MM.1S (cell line): Measurements from ENCODE around the gene SPIRE2.
"Not testable (repeated sequence)": the region's sequence is repeated elsewhere in the genome, so short reads cannot be mapped to it uniquely, and the experiment has no call there.

Source experiments
- DNase-seq: peaks from one replicate; pipeline ENCODE4 v3.0.0-alpha.2; 2015
- H2AFZ ChIP-seq: fragments of 300-600 bp; sonication (generic); 2 replicates; pipeline ENCODE4 v1.6.0; 2016; ENCODE audit warnings: antibody characterized with exemption, low read length
- H3F3A ChIP-seq: fragments of 300-600 bp; sonication (generic); 2 replicates; pipeline ENCODE4 v1.6.1; 2016; ENCODE audit warnings: mild to moderate bottlenecking, antibody characterized with exemption, low read length, moderate library complexity, mixed read lengths; ENCODE audit not compliant: insufficient read depth
- H3K27ac ChIP-seq: fragments of 300-600 bp; sonication (generic); 2 replicates; pipeline ENCODE4 v1.5.1; 2016; ENCODE audit warnings: mild to moderate bottlenecking, low read length
- H3K27me3 ChIP-seq: fragments of 300-600 bp; sonication (generic); replicated peaks from 2 replicates; pipeline ENCODE4 v1.6.0; 2016; ENCODE audit warnings: low read length; ENCODE audit not compliant: insufficient read depth
- H3K36me3 ChIP-seq: fragments of 300-600 bp; sonication (generic); replicated peaks from 2 replicates; pipeline ENCODE4 v1.6.1; 2016; ENCODE audit warnings: mild to moderate bottlenecking, low read length, mixed read lengths; ENCODE audit not compliant: insufficient read depth
- H3K4me1 ChIP-seq: fragments of 300-600 bp; sonication (generic); 2 replicates; pipeline ENCODE4 v1.6.1; 2016; ENCODE audit warnings: low read length, mixed read lengths
- H3K4me2 ChIP-seq: fragments of 300-600 bp; sonication (generic); 2 replicates; pipeline ENCODE4 v1.6.0; 2016; ENCODE audit warnings: low read depth, low read length
- H3K4me3 ChIP-seq: fragments of 300-600 bp; sonication (generic); 2 replicates; pipeline ENCODE4 v1.5.1; 2016; ENCODE audit warnings: low read length, mixed read lengths
- H3K79me2 ChIP-seq: fragments of 300-600 bp; sonication (generic); 2 replicates; pipeline ENCODE4 v1.6.1; 2016; ENCODE audit warnings: mixed run types, low read length, mixed read lengths
- H3K9ac ChIP-seq: fragments of 300-600 bp; sonication (generic); 2 replicates; pipeline ENCODE4 v1.6.1; 2016; ENCODE audit warnings: low read length, mixed read lengths
- H3K9me2 ChIP-seq: fragments of 300-600 bp; sonication (generic); replicated peaks from 2 replicates; pipeline ENCODE4 v1.6.1; 2016; ENCODE audit warnings: mild to moderate bottlenecking, low read length, mixed read lengths; ENCODE audit not compliant: insufficient read depth
- H3K9me3 ChIP-seq: fragments of 300-600 bp; sonication (generic); replicated peaks from 2 replicates; pipeline ENCODE4 v1.6.1; 2016; ENCODE audit warnings: mild to moderate bottlenecking, low read length, mixed read lengths; ENCODE audit not compliant: insufficient read depth
- H4K20me1 ChIP-seq: fragments of 300-600 bp; sonication (generic); 2 replicates; pipeline ENCODE4 v1.6.1; 2016; ENCODE audit warnings: mild to moderate bottlenecking, low read length, moderate library complexity, mixed read lengths; ENCODE audit not compliant: insufficient read depth
- CTCF ChIP-seq: fragments of 300-600 bp; sonication (generic); IDR thresholded peaks from 2 replicates; pipeline ENCODE4 v1.5.1; 2016; ENCODE audit warnings: antibody characterized with exemption, low read length, mixed read lengths
- EZH2 ChIP-seq: fragments of 300-600 bp; sonication (generic); optimal IDR thresholded peaks from 2 replicates; pipeline ENCODE3; 2017; ENCODE audit warnings: low read depth, mild to moderate bottlenecking, antibody characterized with exemption, low read length, mixed read lengths
- EZH2phosphoT487 ChIP-seq: fragments of 300-600 bp; sonication (generic); IDR thresholded peaks from 2 replicates; pipeline ENCODE4 v1.6.1; 2018; ENCODE audit warnings: antibody characterized with exemption, low read length

Gene SPIRE2

GRCh38 chr16:89805136-89805905, 23.0 kb upstream of the SPIRE2 start:
- no peak overlapping the region for H2AFZ ChIP-seq
- H3K4me3 ChIP-seq: no peak overlapping the region
- H3K36me3 ChIP-seq: no peaks in the 10 kb centered on the region; the same call in 1 of the 2 replicates
- no peaks in the 10 kb centered on the region for H3K4me1 ChIP-seq
- H3K27me3 ChIP-seq: no peaks in the 10 kb centered on the region
- TF ChIP-seq EZH2phosphoT487 (no peak), CTCF (no peak), EZH2 (no peak)
- peaks cover 10% of the 10 kb centered on the region for H3K79me2 ChIP-seq
- DNase-seq: no peak
- no peak overlapping the region for H3K27ac ChIP-seq
- H3K9me2 ChIP-seq: no peaks in the 10 kb centered on the region
- H3F3A ChIP-seq: peaks cover under 1% of the 10 kb centered on the region; the same call in 1 of the 2 replicates
- no peaks in the 10 kb centered on the region for H4K20me1 ChIP-seq
- H3K4me2 ChIP-seq: no peak overlapping the region
- no peak overlapping the region for H3K9ac ChIP-seq
- H3K9me3 ChIP-seq: no peaks in the 10 kb centered on the region

GRCh38 chr16:89806589-89807193, 21.6 kb upstream of the SPIRE2 start:
- not testable (repeated sequence) for H3K4me1 ChIP-seq, H3K9me2 ChIP-seq, H3K9ac ChIP-seq, H2AFZ ChIP-seq, H3K4me3 ChIP-seq, H3K36me3 ChIP-seq, DNase-seq, H3K4me2 ChIP-seq, H4K20me1 ChIP-seq, H3K27me3 ChIP-seq, H3K27ac ChIP-seq, H3K9me3 ChIP-seq
- H3K79me2 ChIP-seq: peaks cover 13% of the 10 kb centered on the region
- peaks cover 13% of the 10 kb centered on the region for H3F3A ChIP-seq

- Histone ChIP-seq H3K27ac (no peak overlapping the region), H3K4me2 (no peak overlapping the region), H3K79me2 (peaks cover 13% of the 10 kb centered on the region), H3K9me3 (no peaks in the 10 kb centered on the region), H2AFZ (no peak overlapping the region), H4K20me1 (no peaks in the 10 kb centered on the region), H3K9ac (no peak overlapping the region), H3K36me3 (no peaks in the 10 kb centered on the region; the same call in 1 of the 2 replicates), H3F3A (peaks cover 13% of the 10 kb centered on the region), H3K4me3 (no peak overlapping the region), H3K9me2 (no peaks in the 10 kb centered on the region), H3K4me1 (peaks cover 6% of the 10 kb centered on the region; the same call in 1 of the 2 replicates), H3K27me3 (no peaks in the 10 kb centered on the region)
- DNase-seq: no peak
- TF ChIP-seq EZH2phosphoT487: no peak
- TF ChIP-seq CTCF: no peak
- no peak for TF ChIP-seq EZH2
Measured at GRCh38 chr16:89808475-89808874, 19.8 kb upstream of the SPIRE2 start.
